ENCODE measurements around the gene DMAP1.

Gene DMAP1

DNA sequence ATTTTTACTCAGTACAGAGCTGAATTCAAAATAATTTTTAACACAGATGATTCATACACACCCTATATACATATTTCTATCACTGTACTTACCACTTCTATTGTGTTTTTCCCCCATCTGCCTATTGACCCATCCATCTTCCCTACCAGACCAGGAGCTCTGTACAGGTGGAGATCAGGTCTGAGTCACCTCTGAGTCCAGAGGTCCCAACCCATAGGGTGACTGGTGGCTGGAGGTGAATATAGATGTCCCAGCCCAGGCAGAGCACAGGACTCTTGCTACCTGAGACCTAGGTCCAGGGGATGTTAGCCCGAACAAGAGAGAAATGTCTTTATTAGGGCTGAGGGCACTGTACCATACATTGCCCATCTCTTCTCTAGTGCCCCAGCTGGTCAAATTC is 54.8 kb downstream of the DMAP1 start:
- H3K4me3 ChIP-seq, result no peak overlapping the region
- no peaks in the 10 kb centered on the region for H3K36me3 ChIP-seq
- TF ChIP-seq, protein P1, sequence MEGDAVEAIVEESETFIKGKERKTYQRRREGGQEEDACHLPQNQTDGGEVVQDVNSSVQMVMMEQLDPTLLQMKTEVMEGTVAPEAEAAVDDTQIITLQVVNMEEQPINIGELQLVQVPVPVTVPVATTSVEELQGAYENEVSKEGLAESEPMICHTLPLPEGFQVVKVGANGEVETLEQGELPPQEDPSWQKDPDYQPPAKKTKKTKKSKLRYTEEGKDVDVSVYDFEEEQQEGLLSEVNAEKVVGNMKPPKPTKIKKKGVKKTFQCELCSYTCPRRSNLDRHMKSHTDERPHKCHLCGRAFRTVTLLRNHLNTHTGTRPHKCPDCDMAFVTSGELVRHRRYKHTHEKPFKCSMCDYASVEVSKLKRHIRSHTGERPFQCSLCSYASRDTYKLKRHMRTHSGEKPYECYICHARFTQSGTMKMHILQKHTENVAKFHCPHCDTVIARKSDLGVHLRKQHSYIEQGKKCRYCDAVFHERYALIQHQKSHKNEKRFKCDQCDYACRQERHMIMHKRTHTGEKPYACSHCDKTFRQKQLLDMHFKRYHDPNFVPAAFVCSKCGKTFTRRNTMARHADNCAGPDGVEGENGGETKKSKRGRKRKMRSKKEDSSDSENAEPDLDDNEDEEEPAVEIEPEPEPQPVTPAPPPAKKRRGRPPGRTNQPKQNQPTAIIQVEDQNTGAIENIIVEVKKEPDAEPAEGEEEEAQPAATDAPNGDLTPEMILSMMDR (IDR thresholded peaks at IDR 0.05), result no peak
- DNase-seq, result no peak
- H3K27me3 ChIP-seq, result no peaks in the 10 kb centered on the region
- H3K9me3 ChIP-seq, result no peaks in the 10 kb centered on the region
- no peaks in the 10 kb centered on the region for H3K4me1 ChIP-seq
- no peak overlapping the region for H3K27ac ChIP-seq
- intact Hi-C loops (cut with DNase I; ENCODE audit: low total_unique reads), result no loop called here
